H1 (cell line): ENCODE results near the gene YTHDC2. TPM values are rescaled to one million over a fixed set of nuclear protein-coding genes. Genes with fewer than 3 reads are reported as not detected.

Experiments used
- CTCF ChIA-PET: fragments of 300-600 bp; sonication (Branson Sonifier 250); formaldehyde crosslinking; loops from one replicate; lab custom pipeline; 2021; ENCODE audit not compliant: partially characterized antibody; lab: Charles Lee
- POLR2A ChIA-PET: fragments of 300-600 bp; sonication (Branson Sonifier 250); formaldehyde crosslinking; loops from one replicate; lab custom pipeline; 2021; ENCODE audit warnings: inconsistent platforms; ENCODE audit not compliant: partially characterized antibody; lab: Charles Lee
- DNase-seq, 2 experiments: peaks; one replicate each; pipeline versions ENCODE4 v3.0.0 to v3.0.0-alpha.2; 2010 to 2022; ENCODE audit warnings: low spot score in 2 of 2, low read depth in 1 of 2, mixed read lengths in 1 of 2
- FAIRE-seq: peaks from 2 replicates; lab custom pipeline; 2011; peaks lifted over from hg19 to GRCh38; lab: Jason Lieb, UNC
- H2AFZ ChIP-seq: 2 replicates; pipeline ENCODE4 v1.8.1; 2012; ENCODE audit warnings: low read length, inconsistent platforms
- H2AK5ac ChIP-seq: 2 replicates; pipeline ENCODE4 v1.6.1; 2013; ENCODE audit warnings: low read depth, low read length
- H2BK120ac ChIP-seq: replicated peaks from 2 replicates; pipeline ENCODE3; 2013; ENCODE audit warnings: low read depth, low read length, inconsistent platforms
- H2BK12ac ChIP-seq: 2 replicates; pipeline ENCODE4 v1.6.1; 2013; ENCODE audit warnings: low read depth, low read length
- H2BK15ac ChIP-seq: 2 replicates; pipeline ENCODE4 v1.6.1; 2013; ENCODE audit warnings: low read length
- H2BK20ac ChIP-seq: 2 replicates; pipeline ENCODE4 v1.6.1; 2013; ENCODE audit warnings: low read length
- H2BK5ac ChIP-seq: 2 replicates; pipeline ENCODE4 v1.6.1; 2013; ENCODE audit warnings: low read depth, low read length
- H3K14ac ChIP-seq: 2 replicates; pipeline ENCODE4 v1.6.1; 2013; ENCODE audit warnings: inconsistent platforms; ENCODE audit not compliant: insufficient read length
- H3K18ac ChIP-seq: 2 replicates; pipeline ENCODE4 v1.6.1; 2013; ENCODE audit warnings: low read length; ENCODE audit errors: extremely low read depth
- H3K23ac ChIP-seq: 2 replicates; pipeline ENCODE4 v1.6.1; 2013; ENCODE audit warnings: inconsistent platforms; ENCODE audit not compliant: insufficient read length
- H3K23me2 ChIP-seq: 2 replicates; pipeline ENCODE4 v1.6.1; 2013; ENCODE audit warnings: low read depth, low read length
- H3K27ac ChIP-seq: 2 replicates; pipeline ENCODE4 v1.6.1; 2011; ENCODE audit warnings: low read depth, low read length, inconsistent platforms
- H3K27me3 ChIP-seq, 4 experiments: replicated peaks in 1 of 4; 1 replicate in 1 of 4; 2 replicates in 3 of 4; pipeline versions ENCODE4 v1.6.1 to v1.8.1; 2011 to 2013; ENCODE audit warnings: low read length in 3 of 4, mild to moderate bottlenecking in 3 of 4, inconsistent platforms in 2 of 4, mixed read lengths in 2 of 4, moderate library complexity in 1 of 4; ENCODE audit not compliant: control insufficient read depth in 3 of 4, insufficient read depth in 3 of 4; ENCODE audit errors: extremely low read depth in 1 of 4
- H3K36me3 ChIP-seq, 4 experiments: 2 replicates each; pipeline versions ENCODE4 v1.6.1 to v1.8.1; 2011 to 2013; ENCODE audit warnings: mild to moderate bottlenecking in 4 of 4, low read length in 3 of 4, moderate library complexity in 2 of 4, control low read depth in 1 of 4, inconsistent platforms in 1 of 4; ENCODE audit not compliant: insufficient read depth in 4 of 4, control insufficient read depth in 2 of 4
- H3K4ac ChIP-seq: replicated peaks from 2 replicates; pipeline ENCODE3; 2013; ENCODE audit warnings: low read length, low read depth, mixed read lengths, inconsistent platforms; ENCODE audit not compliant: insufficient read length
- H3K4me1 ChIP-seq, 4 experiments: replicated peaks in 1 of 4; 1 replicate in 1 of 4; 2 replicates in 3 of 4; pipeline versions ENCODE4 v1.6.1 to v1.8.1; 2011 to 2013; ENCODE audit warnings: low read length in 3 of 4, inconsistent platforms in 2 of 4, mixed read lengths in 1 of 4; ENCODE audit not compliant: insufficient read depth in 4 of 4, control insufficient read depth in 3 of 4
- H3K4me2 ChIP-seq, 2 experiments: 2 replicates each; pipeline versions ENCODE4 v1.6.1 to v1.8.1; 2011 to 2013; ENCODE audit warnings: low read depth in 2 of 2, low read length in 2 of 2, control low read depth in 1 of 2, inconsistent platforms in 1 of 2, mild to moderate bottlenecking in 1 of 2; ENCODE audit not compliant: insufficient read depth in 1 of 2
- H3K4me3 ChIP-seq, 4 experiments: fragments of 200-600, 300-600 bp in 1 of 4; sonication (generic), shearing (Covaris generic), sonication (Bioruptor Twin) in 1 of 4; 2 replicates each; pipeline versions ENCODE4 v1.5.1 to v1.8.1; 2011 to 2016; ENCODE audit warnings: low read length in 4 of 4, low read depth in 3 of 4, control low read depth in 2 of 4, inconsistent platforms in 2 of 4, mild to moderate bottlenecking in 2 of 4, mixed read lengths in 1 of 4, moderate library complexity in 1 of 4; ENCODE audit not compliant: insufficient read depth in 2 of 4; ENCODE audit errors: extremely low read depth in 1 of 4
- H3K56ac ChIP-seq: replicated peaks from 2 replicates; pipeline ENCODE3; 2013; ENCODE audit warnings: low read depth, mild to moderate bottlenecking, mixed read lengths, low read length, inconsistent platforms; ENCODE audit not compliant: insufficient read length
- H3K79me1 ChIP-seq: 2 replicates; pipeline ENCODE4 v1.6.1; 2013; ENCODE audit warnings: low read depth, low read length, control low read depth
- H3K79me2 ChIP-seq, 2 experiments: 2 replicates each; pipeline versions ENCODE4 v1.6.1 to v1.8.1; 2012 to 2013; ENCODE audit warnings: low read length in 2 of 2, mild to moderate bottlenecking in 2 of 2, inconsistent platforms in 1 of 2; ENCODE audit not compliant: insufficient read depth in 2 of 2, control insufficient read depth in 1 of 2
- H3K9ac ChIP-seq, 4 experiments: replicated peaks in 1 of 4; 1 replicate in 1 of 4; 2 replicates in 3 of 4; pipeline versions ENCODE4 v1.6.1 to v1.8.1; 2011 to 2013; ENCODE audit warnings: low read depth in 3 of 4, low read length in 3 of 4, control low read depth in 2 of 4, mild to moderate bottlenecking in 2 of 4, moderate library complexity in 2 of 4, inconsistent platforms in 1 of 4; ENCODE audit errors: extremely low read depth in 1 of 4
- H3K9me3 ChIP-seq, 2 experiments: 2 replicates each; pipeline versions ENCODE4 v1.6.1 to v1.8.1; 2012 to 2013; ENCODE audit warnings: mild to moderate bottlenecking in 2 of 2, moderate library complexity in 2 of 2, control low read depth in 1 of 2, inconsistent platforms in 1 of 2, low read depth in 1 of 2, low read length in 1 of 2, mixed read lengths in 1 of 2; ENCODE audit not compliant: insufficient read depth in 2 of 2
- H4K20me1 ChIP-seq, 2 experiments: replicated peaks in 1 of 2; 2 replicates each; pipeline versions ENCODE3 to v1.8.1; 2011 to 2013; ENCODE audit warnings: inconsistent platforms in 2 of 2, low read length in 2 of 2, mild to moderate bottlenecking in 1 of 2; ENCODE audit not compliant: insufficient read depth in 2 of 2, control insufficient read depth in 1 of 2
- H4K5ac ChIP-seq: 2 replicates; pipeline ENCODE4 v1.6.1; 2013; ENCODE audit warnings: low read length, low read depth, mixed read lengths, inconsistent platforms; ENCODE audit not compliant: insufficient read length
- H4K8ac ChIP-seq: 2 replicates; pipeline ENCODE4 v1.8.0; 2013; ENCODE audit warnings: mild to moderate bottlenecking, moderate library complexity, low read length, inconsistent platforms; ENCODE audit not compliant: insufficient read depth; ENCODE audit errors: extremely low read depth
- H4K91ac ChIP-seq: replicated peaks from 2 replicates; pipeline ENCODE3; 2013; ENCODE audit warnings: low read length, mixed read lengths, inconsistent platforms; ENCODE audit not compliant: insufficient read length
- RXRA ChIP-seq: IDR thresholded peaks from 2 replicates; pipeline ENCODE4 v1.6.1; 2011; ENCODE audit warnings: low read depth, mild to moderate bottlenecking, low read length, moderate library complexity; ENCODE audit not compliant: insufficient read depth
- WGBS, 2 experiments: shearing (Covaris generic) in 1 of 2; methylation state at CpG; one replicate each; pipeline versions ENCODE4 v1.1.6 to v1.1.7; 2013 to 2015; ENCODE audit warnings: low lambda C conversion rate in 2 of 2, mixed read lengths in 2 of 2, inconsistent platforms in 1 of 2, low coverage in 1 of 2, missing lambda C conversion rate in 1 of 2; ENCODE audit not compliant: insufficient replicate concordance in 2 of 2, insufficient coverage in 1 of 2, insufficient read length in 1 of 2; ENCODE audit errors: extremely low coverage in 1 of 2, missing lambda C conversion rate in 1 of 2; 5-methylcytosine and 5-hydroxymethylcytosine counted together
- polyA plus RNA-seq, 7 experiments: library from polyadenylated mRNA; depleted of rRNA in 3 of 7; stranded (reverse) in 5 of 7; unstranded in 2 of 7; fragments of >200 nt in 5 of 7; fragments of 200-250 nt in 2 of 7; gene quantifications; 1 replicate in 5 of 7; 2 replicates in 1 of 7; 4 replicates in 1 of 7; pipeline versions ENCODE4 v1.2.1 to v1.2.3, GENCODE V29; 2011 to 2013; ENCODE audit warnings: missing spikeins in 2 of 7, mixed read lengths in 2 of 7
- total RNA-seq: library from RNA; stranded (reverse); fragmentation: NEBNext Ultra II Directional; extraction: Animal tissue kit (Norgen Biotek cat#: 25700); gene quantifications from 2 replicates; pipeline ENCODE4 v1.2.1, GENCODE V29; 2021

The YTHDC2 gene
- total and polyA plus RNA-seq, 2 of the 8 experiments (the other 6 are each of a cell fraction or from before 2014, with no cell fraction given): 4.3 to 20.1 TPM

DNA sequence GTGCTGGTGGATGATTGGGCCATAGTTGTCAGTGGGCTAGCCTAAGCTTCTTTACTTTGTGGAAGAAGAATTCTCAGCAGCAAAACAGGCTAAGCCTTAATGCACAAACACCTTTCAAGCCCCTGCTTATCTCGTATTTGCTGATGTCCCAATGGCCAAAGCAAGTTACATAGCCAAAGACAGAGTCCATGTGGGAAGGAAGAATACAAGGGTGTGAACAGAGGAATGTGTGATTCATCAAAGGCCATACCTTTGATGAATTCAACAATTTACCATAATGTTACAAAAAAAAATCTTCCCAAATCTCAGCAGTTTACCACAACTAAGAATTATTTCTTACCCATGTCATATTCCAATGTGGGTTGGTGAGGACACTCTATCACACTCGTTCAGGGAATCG lies 1.2 kb upstream of the YTHDC2 start:
- Histone ChIP-seq H2BK15ac (no peak overlapping the region), H3K27me3 (no peaks in the 10 kb centered on the region), H2BK120ac (no peak overlapping the region), H3K23me2 (peaks cover 4% of the 10 kb centered on the region), H4K8ac (no peak overlapping the region), H3K14ac (no peak overlapping the region), H2AFZ (no peak overlapping the region), H2AK5ac (no peak overlapping the region), H4K91ac (no peak overlapping the region), H3K27ac (no peak overlapping the region), H3K79me1 (no peaks in the 10 kb centered on the region), H3K9ac (no peak overlapping the region), H2BK20ac (no peak overlapping the region), H3K4me1 (peaks cover 0 to 5% (median 2%) of the 10 kb centered on the region in 4 experiments; a peak in 3 of 7 replicates), H2BK5ac (no peak overlapping the region), H3K18ac (no peak overlapping the region), H4K20me1 (peaks cover 0 to 2% of the 10 kb centered on the region in 2 experiments), H4K5ac (no peak overlapping the region), H3K79me2 (peaks cover 0 to 13% of the 10 kb centered on the region in 2 experiments; a peak in 2 of 4 replicates), H3K4me3 (no peak overlapping the region), H3K36me3 (peaks cover 0 to 11% (median 0%) of the 10 kb centered on the region in 4 experiments; a peak in 1 of 8 replicates), H2BK12ac (no peak overlapping the region), H3K4me2 (no peak overlapping the region; a peak in 1 of 4 replicates), H3K23ac (no peak overlapping the region), H3K4ac (no peak overlapping the region), H3K56ac (no peak overlapping the region), H3K9me3 (no peaks in the 10 kb centered on the region)
- POLR2A ChIA-PET: interaction anchor here (1.6 kb wide), 1 partner anchor 536 kb away, joined by 4 read pairs; the partner anchor contains the start of gene DCP2
- no peak for TF ChIP-seq RXRA
- 80% methylated on average over 3 of the region's 3 CpGs; no CpG with 5 or more reads in 1 of the 2 experiments for WGBS, 2 experiments
- CTCF ChIA-PET: interaction anchor here (0.8 to 5.0 kb wide), 7 partner anchors 9 to 176 kb away, joined by 3 to 37 read pairs (median 8); no protein-coding TSS in a partner anchor
- DNase-seq (no peak), FAIRE-seq (no peak)
